OCI-LY3 (cell line): Measurements from ENCODE around the gene PKP3.

ENCODE experiments used
- H2AFZ ChIP-seq: fragments of 200-600, 300-600 bp; shearing (Covaris generic); 2 replicates; pipeline ENCODE4 v1.6.0; 2014; ENCODE audit warnings: antibody characterized with exemption, low read depth, low read length
- H3K27ac ChIP-seq: fragments of 200-600, 300-600 bp; sonication (generic); 2 replicates; pipeline ENCODE4 v1.5.1; 2014; ENCODE audit warnings: mild to moderate bottlenecking, low read length, moderate library complexity, mixed read lengths
- H3K27me3 ChIP-seq: fragments of 200-600, 300-600 bp; sonication (generic); 2 replicates; pipeline ENCODE4 v1.6.1; 2014; ENCODE audit warnings: low read depth, low read length, mixed read lengths
- H3K36me3 ChIP-seq: fragments of 200-600, 300-600 bp; sonication (generic); replicated peaks from 2 replicates; pipeline ENCODE3; 2014; ENCODE audit warnings: low read depth, low read length, mixed read lengths
- H3K4me1 ChIP-seq: fragments of 300-600, 200-600 bp; sonication (generic); 2 replicates; pipeline ENCODE4 v1.6.1; 2014; ENCODE audit warnings: low read length, mixed read lengths
- H3K4me2 ChIP-seq: fragments of 200-600, 300-600 bp; sonication (generic); 2 replicates; pipeline ENCODE4 v1.6.1; 2014; ENCODE audit warnings: low read length, mixed read lengths
- H3K4me3 ChIP-seq: fragments of 300-600, 200-600 bp; sonication (generic); 2 replicates; pipeline ENCODE4 v1.5.1; 2014; ENCODE audit warnings: antibody characterized with exemption, mild to moderate bottlenecking, low read length, moderate library complexity
- H3K79me2 ChIP-seq: fragments of 300-600, 200-600 bp; shearing (Covaris generic); 2 replicates; pipeline ENCODE4 v1.6.1; 2014; ENCODE audit warnings: mild to moderate bottlenecking, low read length, mixed read lengths
- H3K9ac ChIP-seq: fragments of 300-600, 200-600 bp; shearing (Covaris generic); 2 replicates; pipeline ENCODE4 v1.6.0; 2014; ENCODE audit warnings: mild to moderate bottlenecking, low read length, moderate library complexity
- H3K9me3 ChIP-seq: fragments of 200-600, 300-600 bp; shearing (Covaris generic); 2 replicates; pipeline ENCODE4 v1.6.1; 2014; ENCODE audit warnings: low read length, mixed read lengths; ENCODE audit not compliant: insufficient read depth
- H4K20me1 ChIP-seq: fragments of 200-600, 300-600 bp; sonication (generic); 2 replicates; pipeline ENCODE4 v1.6.1; 2016; ENCODE audit warnings: low read length, mixed read lengths; ENCODE audit not compliant: insufficient read depth
- EZH2phosphoT487 ChIP-seq: fragments of 200-600 bp; shearing (Covaris generic); IDR thresholded peaks from 2 replicates; pipeline ENCODE4 v1.6.1; 2018; ENCODE audit warnings: antibody characterized with exemption, mixed run types, low read depth
- TF ChIP-seq, protein P1 (sequence below): fragments of 200-600, 300-600 bp; sonication (generic); IDR thresholded peaks from 2 replicates; pipeline ENCODE4 v1.5.1; 2014; ENCODE audit warnings: antibody characterized with exemption, low read length, low read depth

PKP3 gene

DNA sequence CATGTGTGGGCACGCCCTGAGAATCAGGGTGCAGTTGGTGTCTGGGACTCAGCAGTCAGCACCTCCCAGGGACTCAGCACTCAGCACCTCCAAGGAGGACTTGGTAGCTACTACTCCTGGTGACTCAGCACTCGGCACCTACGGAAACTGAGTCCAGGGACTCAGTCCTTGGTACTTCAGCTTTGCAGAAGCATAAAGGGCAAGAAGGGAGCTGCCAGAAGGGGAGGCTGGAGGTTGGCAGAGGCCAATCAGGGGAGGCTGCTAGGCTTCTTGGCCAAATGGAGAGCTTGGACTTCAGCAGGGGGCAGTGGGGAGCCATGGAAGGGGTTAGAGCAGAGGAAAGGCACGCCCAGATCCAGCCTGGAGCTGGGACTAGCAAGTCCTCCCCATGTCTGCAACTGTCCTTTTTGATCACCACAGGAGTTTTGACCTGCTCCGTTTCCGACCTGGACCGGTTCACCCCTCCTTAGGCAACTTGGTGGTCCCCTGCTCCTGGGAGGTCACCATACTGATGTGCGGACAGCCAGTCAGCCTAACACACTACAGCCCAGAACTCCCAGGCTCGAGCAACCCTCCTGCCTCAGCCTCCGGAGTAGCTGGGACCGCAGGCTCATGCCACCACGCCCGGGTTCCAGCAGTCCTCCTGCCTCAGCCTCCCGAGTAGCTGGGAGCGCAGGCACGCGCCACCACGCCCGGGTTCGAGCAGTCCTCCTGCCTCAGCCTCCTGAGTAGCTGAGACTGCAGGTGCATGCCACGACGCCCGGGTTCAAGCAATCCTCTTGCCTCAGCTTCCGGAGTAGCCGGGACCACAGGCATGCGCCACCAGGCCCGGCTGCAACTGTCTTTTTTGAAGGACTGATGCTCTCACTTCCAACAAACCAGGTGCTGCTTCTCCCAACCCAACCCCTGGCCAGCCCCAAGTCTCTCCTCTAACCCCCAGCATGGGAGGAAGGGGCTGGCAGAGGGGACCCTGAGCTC lies 46.3 kb downstream of the PKP3 start:
- H3K27me3 ChIP-seq: no peaks in the 10 kb centered on the region
- H3K4me2 ChIP-seq: peak overlapping the region; percentile 85
- no peaks in the 10 kb centered on the region for H4K20me1 ChIP-seq
- no peak for TF ChIP-seq EZH2phosphoT487
- TF ChIP-seq, protein P1, sequence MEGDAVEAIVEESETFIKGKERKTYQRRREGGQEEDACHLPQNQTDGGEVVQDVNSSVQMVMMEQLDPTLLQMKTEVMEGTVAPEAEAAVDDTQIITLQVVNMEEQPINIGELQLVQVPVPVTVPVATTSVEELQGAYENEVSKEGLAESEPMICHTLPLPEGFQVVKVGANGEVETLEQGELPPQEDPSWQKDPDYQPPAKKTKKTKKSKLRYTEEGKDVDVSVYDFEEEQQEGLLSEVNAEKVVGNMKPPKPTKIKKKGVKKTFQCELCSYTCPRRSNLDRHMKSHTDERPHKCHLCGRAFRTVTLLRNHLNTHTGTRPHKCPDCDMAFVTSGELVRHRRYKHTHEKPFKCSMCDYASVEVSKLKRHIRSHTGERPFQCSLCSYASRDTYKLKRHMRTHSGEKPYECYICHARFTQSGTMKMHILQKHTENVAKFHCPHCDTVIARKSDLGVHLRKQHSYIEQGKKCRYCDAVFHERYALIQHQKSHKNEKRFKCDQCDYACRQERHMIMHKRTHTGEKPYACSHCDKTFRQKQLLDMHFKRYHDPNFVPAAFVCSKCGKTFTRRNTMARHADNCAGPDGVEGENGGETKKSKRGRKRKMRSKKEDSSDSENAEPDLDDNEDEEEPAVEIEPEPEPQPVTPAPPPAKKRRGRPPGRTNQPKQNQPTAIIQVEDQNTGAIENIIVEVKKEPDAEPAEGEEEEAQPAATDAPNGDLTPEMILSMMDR: no peak; the same call in 1 of the 2 replicates
- H3K4me1 ChIP-seq: peaks cover 8% of the 10 kb centered on the region
- no peak overlapping the region for H2AFZ ChIP-seq
- H3K36me3 ChIP-seq: no peaks in the 10 kb centered on the region
- H3K27ac ChIP-seq: no peak overlapping the region
- H3K4me3 ChIP-seq: peak overlapping the region; percentile 82; the same call in 1 of the 2 replicates
- no peaks in the 10 kb centered on the region for H3K9me3 ChIP-seq
- no peak overlapping the region for H3K9ac ChIP-seq
- no peaks in the 10 kb centered on the region for H3K79me2 ChIP-seq

DNA sequence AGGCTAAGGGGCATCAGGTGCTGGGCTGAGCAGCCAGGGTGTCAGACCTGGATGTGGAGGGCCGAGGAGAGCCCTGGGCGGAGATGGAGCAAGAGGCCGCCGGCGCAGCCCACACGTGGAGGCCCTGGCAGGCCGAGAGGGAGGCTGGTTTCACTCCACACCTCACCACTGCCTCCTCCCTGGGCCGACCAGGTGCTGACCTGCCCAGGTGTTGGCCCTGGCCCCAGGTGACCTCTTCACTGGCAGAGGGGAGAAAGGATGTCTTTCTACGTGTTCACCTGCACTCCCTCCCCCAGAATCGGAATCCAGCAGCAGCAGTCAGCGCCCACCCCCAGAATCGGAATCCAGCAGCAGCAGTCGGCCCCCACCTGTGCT lies 47.0 kb downstream of the PKP3 start:
- Histone ChIP-seq H4K20me1 (no peaks in the 10 kb centered on the region), H3K79me2 (no peaks in the 10 kb centered on the region), H3K4me1 (peaks cover 8% of the 10 kb centered on the region), H3K27ac (no peak overlapping the region), H3K9me3 (no peaks in the 10 kb centered on the region), H2AFZ (no peak overlapping the region), H3K4me3 (peak overlapping the region; percentile 82), H3K36me3 (no peaks in the 10 kb centered on the region), H3K9ac (peak overlapping the region; percentile 71), H3K4me2 (peak overlapping the region; percentile 85), H3K27me3 (no peaks in the 10 kb centered on the region)
- TF ChIP-seq EZH2phosphoT487: no peak
- TF ChIP-seq, protein P1: no peak

- Histone ChIP-seq H3K4me3 (peak within 1 kb of the TSS; percentile 82), H3K27me3 (no peaks in the 10 kb centered on the region), H3K9ac (peak within 1 kb of the TSS; percentile 71), H2AFZ (0 out of 2 replicates have a peak within 1 kb of the TSS, but pooled peaks have one; percentile 47), H3K36me3 (no peaks in the 10 kb centered on the region), H3K79me2 (no peaks in the 10 kb centered on the region), H3K9me3 (no peaks in the 10 kb centered on the region), H3K4me1 (peaks cover 8% of the 10 kb centered on the region), H3K4me2 (peak within 1 kb of the TSS; percentile 85), H3K27ac (no peak within 1 kb of the TSS), H4K20me1 (no peaks in the 10 kb centered on the region)
- TF ChIP-seq, protein P1: no peak
- TF ChIP-seq EZH2phosphoT487: no peak
These were observed 47.6 kb downstream of the PKP3 start, which contains the start of gene ANO9 for GRCh38 chr11:441418-442274. Gene ANO9, minus strand, starts transcription at chr11:442011. Its CDS starts 85 bp downstream, at chr11:441926.
